Body of pancreas (tissue), 4 donors: Measurements from ENCODE around the gene SH3TC1.

ENCODE experiments used
- POLR2A ChIP-seq, 3 donors: fragments of 450-650 bp; IDR thresholded peaks; one replicate each; pipeline ENCODE4 v1.6.1; 2016; ENCODE audit warnings: antibody characterized with exemption in 3 of 3, mild to moderate bottlenecking in 2 of 3
- TF ChIP-seq, protein P1 (sequence below), 7 experiments: fragments of 450-650 bp in 4 of 7; fragments of 200-600 bp in 3 of 7; sonication (generic) in 3 of 7; IDR thresholded peaks; one replicate each; pipeline ENCODE4 v1.5.1; 2016 to 2019; ENCODE audit warnings: antibody characterized with exemption in 7 of 7

DNA sequence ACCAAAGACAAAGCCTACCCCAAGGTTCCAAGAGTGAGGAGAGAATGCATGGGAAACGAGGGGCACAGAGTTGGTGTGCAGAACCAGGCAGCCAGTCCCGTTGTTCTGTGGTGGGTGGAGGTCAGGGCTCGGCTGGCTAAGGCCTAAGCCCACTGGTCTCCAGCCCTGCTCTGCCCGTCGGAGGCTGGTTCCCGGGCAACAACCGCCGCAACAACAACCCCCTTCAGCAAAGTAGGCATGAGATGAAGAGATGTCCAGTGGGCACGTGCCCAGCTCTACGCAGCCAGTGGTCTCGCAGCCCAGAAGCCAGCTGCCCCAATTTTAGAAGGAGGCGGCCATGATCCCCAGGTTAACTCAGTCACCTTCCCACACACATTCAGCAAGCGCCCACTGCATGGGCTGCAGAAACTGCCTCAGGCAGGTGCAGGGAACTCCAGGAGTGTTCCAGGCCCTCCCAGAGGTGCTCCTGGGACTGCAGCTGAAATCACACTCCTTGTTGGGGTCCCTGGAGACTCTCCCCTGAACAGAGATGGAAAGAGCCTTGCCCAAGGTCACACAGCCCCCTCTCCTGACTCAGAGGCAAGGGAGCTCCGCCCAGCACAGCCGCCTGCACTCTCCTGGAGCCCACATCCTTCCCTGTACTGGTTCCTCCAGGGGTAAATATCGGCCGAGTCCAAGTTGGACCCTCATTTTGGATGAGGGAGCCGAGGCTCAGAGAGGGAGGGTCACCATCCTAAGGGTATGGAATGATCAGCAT, 45.1 kb downstream of the SH3TC1 start:
- TF ChIP-seq, protein P1, sequence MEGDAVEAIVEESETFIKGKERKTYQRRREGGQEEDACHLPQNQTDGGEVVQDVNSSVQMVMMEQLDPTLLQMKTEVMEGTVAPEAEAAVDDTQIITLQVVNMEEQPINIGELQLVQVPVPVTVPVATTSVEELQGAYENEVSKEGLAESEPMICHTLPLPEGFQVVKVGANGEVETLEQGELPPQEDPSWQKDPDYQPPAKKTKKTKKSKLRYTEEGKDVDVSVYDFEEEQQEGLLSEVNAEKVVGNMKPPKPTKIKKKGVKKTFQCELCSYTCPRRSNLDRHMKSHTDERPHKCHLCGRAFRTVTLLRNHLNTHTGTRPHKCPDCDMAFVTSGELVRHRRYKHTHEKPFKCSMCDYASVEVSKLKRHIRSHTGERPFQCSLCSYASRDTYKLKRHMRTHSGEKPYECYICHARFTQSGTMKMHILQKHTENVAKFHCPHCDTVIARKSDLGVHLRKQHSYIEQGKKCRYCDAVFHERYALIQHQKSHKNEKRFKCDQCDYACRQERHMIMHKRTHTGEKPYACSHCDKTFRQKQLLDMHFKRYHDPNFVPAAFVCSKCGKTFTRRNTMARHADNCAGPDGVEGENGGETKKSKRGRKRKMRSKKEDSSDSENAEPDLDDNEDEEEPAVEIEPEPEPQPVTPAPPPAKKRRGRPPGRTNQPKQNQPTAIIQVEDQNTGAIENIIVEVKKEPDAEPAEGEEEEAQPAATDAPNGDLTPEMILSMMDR (IDR thresholded peaks at IDR 0.05), result no peak
- TF ChIP-seq POLR2A (IDR thresholded peaks at IDR 0.05), result no peak
